ENCODE data around the gene COG2.
A peak's percentile ranks its signal among the peaks of the same experiment; 100 is the strongest.

GRCh38 chr1:230713915-230714764 is 71.9 kb downstream of the COG2 start, which contains the start of gene AGT:
- TF ChIP-seq, protein P1, sequence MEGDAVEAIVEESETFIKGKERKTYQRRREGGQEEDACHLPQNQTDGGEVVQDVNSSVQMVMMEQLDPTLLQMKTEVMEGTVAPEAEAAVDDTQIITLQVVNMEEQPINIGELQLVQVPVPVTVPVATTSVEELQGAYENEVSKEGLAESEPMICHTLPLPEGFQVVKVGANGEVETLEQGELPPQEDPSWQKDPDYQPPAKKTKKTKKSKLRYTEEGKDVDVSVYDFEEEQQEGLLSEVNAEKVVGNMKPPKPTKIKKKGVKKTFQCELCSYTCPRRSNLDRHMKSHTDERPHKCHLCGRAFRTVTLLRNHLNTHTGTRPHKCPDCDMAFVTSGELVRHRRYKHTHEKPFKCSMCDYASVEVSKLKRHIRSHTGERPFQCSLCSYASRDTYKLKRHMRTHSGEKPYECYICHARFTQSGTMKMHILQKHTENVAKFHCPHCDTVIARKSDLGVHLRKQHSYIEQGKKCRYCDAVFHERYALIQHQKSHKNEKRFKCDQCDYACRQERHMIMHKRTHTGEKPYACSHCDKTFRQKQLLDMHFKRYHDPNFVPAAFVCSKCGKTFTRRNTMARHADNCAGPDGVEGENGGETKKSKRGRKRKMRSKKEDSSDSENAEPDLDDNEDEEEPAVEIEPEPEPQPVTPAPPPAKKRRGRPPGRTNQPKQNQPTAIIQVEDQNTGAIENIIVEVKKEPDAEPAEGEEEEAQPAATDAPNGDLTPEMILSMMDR (IDR thresholded peaks at IDR 0.05): no peak
- TF ChIP-seq POLR2AphosphoS5 (IDR thresholded peaks at IDR 0.05): peak in 1 of 4 donors; percentile 33
- TF ChIP-seq EP300 (IDR thresholded peaks at IDR 0.05): no peak
